Stimulated activated CD8-positive, alpha-beta memory T cell treated with anti-CD3 and anti-CD28 coated beads, Interleukin-15, amount 100 ng/mL, for 48 hours (primary cell): Measurements from ENCODE around the gene BATF3.
"Not testable (repeated sequence)": the region's sequence is repeated elsewhere in the genome, so short reads cannot be mapped to it uniquely, and the experiment has no call there.

ENCODE experiments used
- DNase-seq, 2 donors: peaks; one replicate each; pipeline ENCODE4 v3.0.0-alpha.2; 2020; ENCODE audit warnings: low read depth in 2 of 2

Gene BATF3

GRCh38 chr1:212699625-212700222 is at the start of gene BATF3:
BATF3 (minus strand) TSS chr1:212699840; CDS start chr1:212699762, 78 bp downstream.
- DNase-seq, result peak in 1 of 2 donors; percentile 83

- no peak for DNase-seq
Measured at GRCh38 chr1:212746546-212746945, 46.9 kb upstream of the BATF3 start.

- DNase-seq, result no peak
Measured at GRCh38 chr1:212745303-212745702, 45.7 kb upstream of the BATF3 start.

- DNase-seq, result no peak
Measured at GRCh38 chr1:212743901-212744475, 44.3 kb upstream of the BATF3 start.

- DNase-seq, result no peak
Measured at GRCh38 chr1:212738330-212738729, 38.7 kb upstream of the BATF3 start.

- DNase-seq, result no peak
Measured at GRCh38 chr1:212737559-212737958, 37.9 kb upstream of the BATF3 start.

GRCh38 chr1:212733109-212733508 is 33.5 kb upstream of the BATF3 start:
- DNase-seq, result no peak

- no peak for DNase-seq
Measured at GRCh38 chr1:212731630-212732029, 32.0 kb upstream of the BATF3 start.

GRCh38 chr1:212728606-212729005 is 29.0 kb upstream of the BATF3 start:
- DNase-seq, result no peak

GRCh38 chr1:212727386-212728181 is 27.9 kb upstream of the BATF3 start:
- DNase-seq, result no peak

- not testable (repeated sequence) for DNase-seq
Measured at GRCh38 chr1:212724679-212725078, 25.0 kb upstream of the BATF3 start.

- DNase-seq, result no peak
Measured at GRCh38 chr1:212722270-212722957, 22.8 kb upstream of the BATF3 start.

GRCh38 chr1:212721388-212722247 is 22.0 kb upstream of the BATF3 start:
- DNase-seq, result no peak

GRCh38 chr1:212719633-212720032 is 20.0 kb upstream of the BATF3 start:
- no peak for DNase-seq

GRCh38 chr1:212718499-212718898 is 18.9 kb upstream of the BATF3 start:
- DNase-seq, result no peak

- DNase-seq, result no peak
Measured at GRCh38 chr1:212716161-212716560, 16.5 kb upstream of the BATF3 start.

- DNase-seq, result no peak
Measured at GRCh38 chr1:212713465-212714136, 14.0 kb upstream of the BATF3 start.

- no peak for DNase-seq
Measured at GRCh38 chr1:212712451-212713303, 13.0 kb upstream of the BATF3 start.

- DNase-seq, result not testable (repeated sequence)
Measured at GRCh38 chr1:212711974-212712373, 12.3 kb upstream of the BATF3 start.

- no peak for DNase-seq
Measured at GRCh38 chr1:212710566-212710965, 10.9 kb upstream of the BATF3 start.
